Activated CD8-positive, alpha-beta memory T cell treated with anti-CD3 and anti-CD28 coated beads, Interleukin-2, amount 10 ng/mL, durations not matched to agents 7 days and 5 days (primary cell): ENCODE data around the gene LRMDA. TPM values are rescaled to one million over a fixed set of nuclear protein-coding genes. Genes with fewer than 3 reads are reported as not detected.

Source experiments
- ATAC-seq: fragments of 150-1000 bp; cut with Tn5 transposase; one replicate; pipeline ENCODE4 v1.10.0; 2021; ENCODE audit warnings: moderate library complexity
- CTCF ChIA-PET: fragments of 350-600 bp; sonication (Branson Sonifier 250); formaldehyde crosslinking; loops from one replicate; lab custom pipeline; 2021; ENCODE audit warnings: antibody characterized with exemption; lab: Charles Lee
- DNase-seq: peaks from one replicate; pipeline ENCODE4 v3.0.0-alpha.2; 2020
- H3K27ac Mint-ChIP-seq: one replicate; pipeline ENCODE4 v1.8.0; 2021; ENCODE audit warnings: mild to moderate bottlenecking, mixed read lengths
- H3K27me3 Mint-ChIP-seq: one replicate; pipeline ENCODE4 v1.8.0; 2021; ENCODE audit warnings: mixed read lengths
- H3K36me3 Mint-ChIP-seq: one replicate; pipeline ENCODE4 v1.8.0; 2021; ENCODE audit warnings: mild to moderate bottlenecking, mixed read lengths
- H3K4me1 Mint-ChIP-seq: one replicate; pipeline ENCODE4 v1.8.0; 2021; ENCODE audit warnings: mixed read lengths
- H3K4me3 Mint-ChIP-seq: one replicate; pipeline ENCODE4 v1.8.0; 2021; ENCODE audit warnings: mild to moderate bottlenecking, moderate library complexity, mixed read lengths
- H3K9me3 Mint-ChIP-seq: one replicate; pipeline ENCODE4 v1.8.0; 2022; ENCODE audit warnings: low read depth, mixed read lengths
- total RNA-seq, 2 experiments: library from RNA; stranded (reverse); gene quantifications; one replicate each; pipeline ENCODE4 v1.2.3, GENCODE V29; 2021

LRMDA gene
- total RNA-seq, 2 experiments from 2014 or later: not detected

GRCh38 chr10:75860009-75860408 lies 428.6 kb downstream of the LRMDA start:
- Mint-ChIP-seq H3K36me3 (no peaks in the 10 kb centered on the region), H3K4me1 (no peaks in the 10 kb centered on the region), H3K4me3 (no peak overlapping the region), H3K9me3 (no peaks in the 10 kb centered on the region), H3K27me3 (no peaks in the 10 kb centered on the region), H3K27ac (no peak overlapping the region)
- no peak for ATAC-seq
- CTCF ChIA-PET: no interaction called here
- no peak for DNase-seq

- no peaks in the 10 kb centered on the region for H3K9me3 Mint-ChIP-seq
- ATAC-seq: no peak
- H3K4me3 Mint-ChIP-seq: no peak overlapping the region
- DNase-seq: no peak
- H3K4me1 Mint-ChIP-seq: no peaks in the 10 kb centered on the region
- CTCF ChIA-PET: no interaction called here
- no peaks in the 10 kb centered on the region for H3K27me3 Mint-ChIP-seq
- H3K36me3 Mint-ChIP-seq: no peaks in the 10 kb centered on the region
- no peak overlapping the region for H3K27ac Mint-ChIP-seq
Measured at GRCh38 chr10:75861582-75861981, 430.2 kb downstream of the LRMDA start.

- no peaks in the 10 kb centered on the region for H3K36me3 Mint-ChIP-seq
- H3K4me3 Mint-ChIP-seq: no peak overlapping the region
- CTCF ChIA-PET: no interaction called here
- DNase-seq: no peak
- no peak for ATAC-seq
- no peaks in the 10 kb centered on the region for H3K4me1 Mint-ChIP-seq
- H3K9me3 Mint-ChIP-seq: no peaks in the 10 kb centered on the region
- H3K27me3 Mint-ChIP-seq: no peaks in the 10 kb centered on the region
- no peak overlapping the region for H3K27ac Mint-ChIP-seq
Measured at GRCh38 chr10:75862935-75863334, 431.5 kb downstream of the LRMDA start.

GRCh38 chr10:75864717-75865116 lies 433.3 kb downstream of the LRMDA start:
- no peak overlapping the region for H3K4me3 Mint-ChIP-seq
- ATAC-seq (no peak), DNase-seq (no peak)
- no peaks in the 10 kb centered on the region for H3K4me1 Mint-ChIP-seq
- H3K27ac Mint-ChIP-seq: no peak overlapping the region
- no peaks in the 10 kb centered on the region for H3K9me3 Mint-ChIP-seq
- no peaks in the 10 kb centered on the region for H3K27me3 Mint-ChIP-seq
- CTCF ChIA-PET: no interaction called here
- no peaks in the 10 kb centered on the region for H3K36me3 Mint-ChIP-seq

GRCh38 chr10:75865413-75866299 lies 434.2 kb downstream of the LRMDA start:
- CTCF ChIA-PET: no interaction called here
- Mint-ChIP-seq H3K9me3 (no peaks in the 10 kb centered on the region), H3K4me3 (no peak overlapping the region), H3K27me3 (no peaks in the 10 kb centered on the region), H3K36me3 (no peaks in the 10 kb centered on the region), H3K4me1 (no peaks in the 10 kb centered on the region), H3K27ac (no peak overlapping the region)
- no peak for DNase-seq
- no peak for ATAC-seq

- Mint-ChIP-seq H3K4me1 (no peaks in the 10 kb centered on the region), H3K4me3 (no peak overlapping the region), H3K27me3 (no peaks in the 10 kb centered on the region), H3K9me3 (no peaks in the 10 kb centered on the region), H3K27ac (no peak overlapping the region), H3K36me3 (no peaks in the 10 kb centered on the region)
- DNase-seq (no peak), ATAC-seq (no peak)
- CTCF ChIA-PET: no interaction called here
Measured at GRCh38 chr10:75866300-75866625, 434.8 kb downstream of the LRMDA start.

GRCh38 chr10:75866731-75867130 lies 435.3 kb downstream of the LRMDA start:
- no peak for DNase-seq
- ATAC-seq: no peak
- Mint-ChIP-seq H3K27ac (no peak overlapping the region), H3K9me3 (no peaks in the 10 kb centered on the region), H3K36me3 (no peaks in the 10 kb centered on the region), H3K4me1 (no peaks in the 10 kb centered on the region), H3K27me3 (no peaks in the 10 kb centered on the region), H3K4me3 (no peak overlapping the region)
- CTCF ChIA-PET: no interaction called here

GRCh38 chr10:75868574-75868973 lies 437.1 kb downstream of the LRMDA start:
- Mint-ChIP-seq H3K36me3 (no peaks in the 10 kb centered on the region), H3K27ac (no peak overlapping the region), H3K4me1 (no peaks in the 10 kb centered on the region), H3K9me3 (no peaks in the 10 kb centered on the region), H3K4me3 (no peak overlapping the region), H3K27me3 (no peaks in the 10 kb centered on the region)
- ATAC-seq (no peak), DNase-seq (no peak)
- CTCF ChIA-PET: no interaction called here

GRCh38 chr10:75870039-75870645 lies 438.7 kb downstream of the LRMDA start:
- H3K27ac Mint-ChIP-seq: no peak overlapping the region
- no peaks in the 10 kb centered on the region for H3K36me3 Mint-ChIP-seq
- H3K4me3 Mint-ChIP-seq: no peak overlapping the region
- H3K4me1 Mint-ChIP-seq: no peaks in the 10 kb centered on the region
- DNase-seq (no peak), ATAC-seq (no peak)
- CTCF ChIA-PET: no interaction called here
- H3K9me3 Mint-ChIP-seq: no peaks in the 10 kb centered on the region
- H3K27me3 Mint-ChIP-seq: no peaks in the 10 kb centered on the region

- no peak for ATAC-seq
- no peaks in the 10 kb centered on the region for H3K9me3 Mint-ChIP-seq
- no peak overlapping the region for H3K4me3 Mint-ChIP-seq
- no peak overlapping the region for H3K27ac Mint-ChIP-seq
- no peak for DNase-seq
- H3K27me3 Mint-ChIP-seq: no peaks in the 10 kb centered on the region
- CTCF ChIA-PET: no interaction called here
- H3K36me3 Mint-ChIP-seq: no peaks in the 10 kb centered on the region
- no peaks in the 10 kb centered on the region for H3K4me1 Mint-ChIP-seq
Measured at GRCh38 chr10:75875740-75876139, 444.3 kb downstream of the LRMDA start.

GRCh38 chr10:75876710-75877109 lies 445.3 kb downstream of the LRMDA start:
- Mint-ChIP-seq H3K27ac (no peak overlapping the region), H3K9me3 (no peaks in the 10 kb centered on the region), H3K36me3 (no peaks in the 10 kb centered on the region), H3K4me1 (no peaks in the 10 kb centered on the region), H3K27me3 (no peaks in the 10 kb centered on the region), H3K4me3 (no peak overlapping the region)
- DNase-seq (no peak), ATAC-seq (no peak)
- CTCF ChIA-PET: no interaction called here

GRCh38 chr10:75877877-75878276 lies 446.5 kb downstream of the LRMDA start:
- CTCF ChIA-PET: no interaction called here
- H3K9me3 Mint-ChIP-seq: no peaks in the 10 kb centered on the region
- no peaks in the 10 kb centered on the region for H3K27me3 Mint-ChIP-seq
- no peak for DNase-seq
- no peak overlapping the region for H3K27ac Mint-ChIP-seq
- ATAC-seq: no peak
- no peak overlapping the region for H3K4me3 Mint-ChIP-seq
- H3K4me1 Mint-ChIP-seq: no peaks in the 10 kb centered on the region
- H3K36me3 Mint-ChIP-seq: no peaks in the 10 kb centered on the region

GRCh38 chr10:75878586-75878985 lies 447.2 kb downstream of the LRMDA start:
- Mint-ChIP-seq H3K4me1 (no peaks in the 10 kb centered on the region), H3K27me3 (no peaks in the 10 kb centered on the region), H3K36me3 (no peaks in the 10 kb centered on the region), H3K4me3 (no peak overlapping the region), H3K9me3 (no peaks in the 10 kb centered on the region), H3K27ac (no peak overlapping the region)
- CTCF ChIA-PET: no interaction called here
- no peak for DNase-seq
- ATAC-seq: no peak

GRCh38 chr10:75880031-75880775 lies 448.8 kb downstream of the LRMDA start:
- H3K27ac Mint-ChIP-seq: no peak overlapping the region
- ATAC-seq (no peak), DNase-seq (no peak)
- H3K4me3 Mint-ChIP-seq: no peak overlapping the region
- no peaks in the 10 kb centered on the region for H3K9me3 Mint-ChIP-seq
- H3K4me1 Mint-ChIP-seq: no peaks in the 10 kb centered on the region
- H3K36me3 Mint-ChIP-seq: no peaks in the 10 kb centered on the region
- CTCF ChIA-PET: no interaction called here
- no peaks in the 10 kb centered on the region for H3K27me3 Mint-ChIP-seq
